DOHH2 (cell line): ENCODE measurements around the gene LLGL1.

ENCODE experiments used
- H3F3A ChIP-seq: fragments of 200-600 bp; sonication (generic), shearing (Covaris generic); 2 replicates; pipeline ENCODE4 v1.6.0; 2016; ENCODE audit warnings: antibody characterized with exemption, mild to moderate bottlenecking; ENCODE audit not compliant: control insufficient read depth, insufficient read depth
- H3K27ac ChIP-seq: fragments of 200-600 bp; sonication (generic); 2 replicates; pipeline ENCODE4 v1.5.1; 2014; ENCODE audit warnings: low read depth, mild to moderate bottlenecking, low read length, moderate library complexity
- H3K27me3 ChIP-seq: fragments of 200-600 bp; sonication (generic); 2 replicates; pipeline ENCODE4 v1.6.1; 2014; ENCODE audit warnings: mild to moderate bottlenecking, low read length, mixed read lengths; ENCODE audit not compliant: control insufficient read depth
- H3K36me3 ChIP-seq: fragments of 200-600 bp; sonication (generic); 2 replicates; pipeline ENCODE4 v1.6.1; 2014; ENCODE audit warnings: mild to moderate bottlenecking, low read length, moderate library complexity, mixed read lengths; ENCODE audit not compliant: control insufficient read depth
- H3K4me1 ChIP-seq: fragments of 200-600 bp; sonication (generic); 2 replicates; pipeline ENCODE4 v1.6.1; 2014; ENCODE audit warnings: mild to moderate bottlenecking, low read length, mixed read lengths; ENCODE audit not compliant: control insufficient read depth
- H3K4me2 ChIP-seq: fragments of 200-600 bp; sonication (generic); 2 replicates; pipeline ENCODE4 v1.6.0; 2014; ENCODE audit warnings: mild to moderate bottlenecking, low read length, moderate library complexity
- H3K4me3 ChIP-seq: fragments of 200-600 bp; sonication (generic); 2 replicates; pipeline ENCODE4 v1.5.1; 2014; ENCODE audit warnings: mild to moderate bottlenecking, low read length, mixed read lengths
- H3K79me2 ChIP-seq: fragments of 200-600 bp; sonication (generic); 2 replicates; pipeline ENCODE4 v1.6.1; 2014; ENCODE audit warnings: mild to moderate bottlenecking, low read length, mixed read lengths; ENCODE audit not compliant: control insufficient read depth
- H3K9me2 ChIP-seq: fragments of 200-600 bp; sonication (generic); replicated peaks from 2 replicates; pipeline ENCODE4 v1.6.1; 2014; ENCODE audit warnings: mild to moderate bottlenecking, low read length, mixed read lengths; ENCODE audit not compliant: control insufficient read depth
- H3K9me3 ChIP-seq: fragments of 200-600 bp; sonication (generic); 2 replicates; pipeline ENCODE4 v1.6.1; 2014; ENCODE audit warnings: antibody characterized with exemption, low read length, mixed read lengths; ENCODE audit not compliant: control insufficient read depth, insufficient read depth
- H4K20me1 ChIP-seq: fragments of 200-600 bp; sonication (generic); 2 replicates; pipeline ENCODE4 v1.6.0; 2014; ENCODE audit warnings: low read depth, mild to moderate bottlenecking, antibody characterized with exemption, low read length, moderate library complexity; ENCODE audit not compliant: control insufficient read depth, insufficient read depth
- EZH2phosphoT487 ChIP-seq: fragments of 200-600 bp; sonication (generic); IDR thresholded peaks from 2 replicates; pipeline ENCODE4 v1.6.1; 2017; ENCODE audit warnings: borderline replicate concordance, mild to moderate bottlenecking, antibody characterized with exemption, low read length, moderate library complexity, mixed read lengths
- TF ChIP-seq, protein P1 (sequence below): fragments of 200-600 bp; sonication (generic); IDR thresholded peaks from one replicate; pipeline ENCODE4 v1.5.1; 2014; ENCODE audit warnings: antibody characterized with exemption, mild to moderate bottlenecking, low read depth, low read length; ENCODE audit not compliant: poor library complexity, severe bottlenecking

Gene LLGL1

DNA sequence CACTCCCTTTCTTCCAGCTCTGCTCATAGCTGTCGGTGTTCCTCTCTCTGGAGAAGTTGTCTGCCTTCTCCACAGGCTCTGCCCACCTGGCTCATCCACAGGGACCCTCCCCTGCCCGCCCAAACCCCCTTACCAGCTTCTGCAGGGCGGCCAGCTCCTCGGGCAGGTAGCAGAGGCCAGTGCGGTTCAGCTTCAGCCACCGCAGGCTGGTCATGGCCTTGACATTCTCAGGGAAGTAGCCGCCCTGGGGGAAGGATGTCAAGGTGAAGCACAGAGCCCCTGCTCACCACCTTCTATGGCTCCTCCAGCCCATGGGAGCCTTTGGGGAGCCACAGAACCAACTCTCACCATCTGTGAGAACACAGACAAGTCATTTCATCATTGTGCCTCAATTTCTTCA is 31.3 kb downstream of the LLGL1 start:
- Histone ChIP-seq H3K79me2 (peaks cover 24% of the 10 kb centered on the region), H3K36me3 (peaks cover 47% of the 10 kb centered on the region), H3K9me3 (no peaks in the 10 kb centered on the region), H3K27ac (no peak overlapping the region), H3K4me1 (peaks cover 32% of the 10 kb centered on the region), H3K27me3 (no peaks in the 10 kb centered on the region), H3K4me3 (peak overlapping the region; percentile 92), H4K20me1 (0 out of 2 replicates have a peak, but pooled peaks cover 7% of the 10 kb centered on the region), H3K9me2 (no peaks in the 10 kb centered on the region), H3F3A (no peaks in the 10 kb centered on the region), H3K4me2 (peak overlapping the region; percentile 74)
- TF ChIP-seq, protein P1, sequence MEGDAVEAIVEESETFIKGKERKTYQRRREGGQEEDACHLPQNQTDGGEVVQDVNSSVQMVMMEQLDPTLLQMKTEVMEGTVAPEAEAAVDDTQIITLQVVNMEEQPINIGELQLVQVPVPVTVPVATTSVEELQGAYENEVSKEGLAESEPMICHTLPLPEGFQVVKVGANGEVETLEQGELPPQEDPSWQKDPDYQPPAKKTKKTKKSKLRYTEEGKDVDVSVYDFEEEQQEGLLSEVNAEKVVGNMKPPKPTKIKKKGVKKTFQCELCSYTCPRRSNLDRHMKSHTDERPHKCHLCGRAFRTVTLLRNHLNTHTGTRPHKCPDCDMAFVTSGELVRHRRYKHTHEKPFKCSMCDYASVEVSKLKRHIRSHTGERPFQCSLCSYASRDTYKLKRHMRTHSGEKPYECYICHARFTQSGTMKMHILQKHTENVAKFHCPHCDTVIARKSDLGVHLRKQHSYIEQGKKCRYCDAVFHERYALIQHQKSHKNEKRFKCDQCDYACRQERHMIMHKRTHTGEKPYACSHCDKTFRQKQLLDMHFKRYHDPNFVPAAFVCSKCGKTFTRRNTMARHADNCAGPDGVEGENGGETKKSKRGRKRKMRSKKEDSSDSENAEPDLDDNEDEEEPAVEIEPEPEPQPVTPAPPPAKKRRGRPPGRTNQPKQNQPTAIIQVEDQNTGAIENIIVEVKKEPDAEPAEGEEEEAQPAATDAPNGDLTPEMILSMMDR: no peak
- TF ChIP-seq EZH2phosphoT487: no peak

- H3K27ac ChIP-seq: no peak overlapping the region
- peaks cover 41% of the 10 kb centered on the region for H3K36me3 ChIP-seq
- H3K9me2 ChIP-seq: no peaks in the 10 kb centered on the region
- no peaks in the 10 kb centered on the region for H3K27me3 ChIP-seq
- H3K79me2 ChIP-seq: peaks cover 24% of the 10 kb centered on the region
- 0 out of 2 replicates have a peak, but pooled peaks cover 7% of the 10 kb centered on the region for H4K20me1 ChIP-seq
- H3F3A ChIP-seq: no peaks in the 10 kb centered on the region
- TF ChIP-seq EZH2phosphoT487: no peak
- TF ChIP-seq, protein P1: no peak
- peaks cover 34% of the 10 kb centered on the region for H3K4me1 ChIP-seq
- H3K9me3 ChIP-seq: no peaks in the 10 kb centered on the region
- H3K4me3 ChIP-seq: peak overlapping the region; percentile 92
- peak overlapping the region; percentile 74 for H3K4me2 ChIP-seq
These were observed 32.0 kb downstream of the LLGL1 start for GRCh38 chr17:18257268-18257981.

DNA sequence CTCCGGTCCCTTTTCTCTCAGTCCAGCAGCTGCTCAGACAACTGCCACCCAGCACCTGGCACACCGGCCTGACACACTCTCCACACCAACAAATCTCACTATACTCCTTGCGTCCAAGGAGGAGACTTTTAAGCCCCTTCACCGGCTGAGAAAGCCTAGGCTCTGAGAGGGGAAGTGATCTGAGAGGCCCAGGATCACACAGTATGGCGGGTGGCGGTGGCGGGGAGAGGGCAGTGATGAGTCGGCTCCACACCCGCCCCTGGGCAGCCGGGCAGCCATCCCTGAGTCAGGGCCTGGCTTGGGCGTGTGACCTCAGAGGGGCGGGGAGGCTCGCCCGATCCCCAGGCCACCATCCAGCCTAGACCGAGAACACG is 32.5 kb downstream of the LLGL1 start:
- Histone ChIP-seq H3K27me3 (no peaks in the 10 kb centered on the region), H3K79me2 (peaks cover 24% of the 10 kb centered on the region), H4K20me1 (0 out of 2 replicates have a peak, but pooled peaks cover 7% of the 10 kb centered on the region), H3K9me3 (no peaks in the 10 kb centered on the region), H3K4me3 (peak overlapping the region; percentile 92), H3K4me1 (peaks cover 34% of the 10 kb centered on the region), H3K27ac (peak overlapping the region; percentile 31), H3K9me2 (no peaks in the 10 kb centered on the region), H3F3A (no peaks in the 10 kb centered on the region), H3K4me2 (peak overlapping the region; percentile 74), H3K36me3 (peaks cover 38% of the 10 kb centered on the region)
- TF ChIP-seq EZH2phosphoT487: no peak
- TF ChIP-seq, protein P1: no peak
